ENCODE data around the gene TRA2A. TPM values are rescaled to one million over a fixed set of nuclear protein-coding genes. Genes with fewer than 3 reads are reported as not detected.
A peak's percentile ranks its signal among the peaks of the same experiment; 100 is the strongest.

TRA2A gene
- total RNA-seq, 1 experiment from 2014 or later, result 169 TPM

GRCh38 chr7:23486002-23486773 is 45.6 kb downstream of the TRA2A start:
- Histone ChIP-seq H2BK12ac (ENCODE audit: insufficient read length, low read depth, low read length) (no peak overlapping the region), H2BK5ac (ENCODE audit: insufficient read length, low read length) (no peak overlapping the region), H3K18ac (ENCODE audit: insufficient read length, low read depth, low read length) (no peak overlapping the region), H3K79me2 (ENCODE audit: insufficient read depth, low read length) (no peaks in the 10 kb centered on the region), H3T11ph (ENCODE audit: low read length) (no peak overlapping the region), H2AK5ac (ENCODE audit: insufficient read length, low read length) (no peak overlapping the region), H4K91ac (ENCODE audit: insufficient read length, low read depth, low read length) (no peak overlapping the region), H2AFZ (ENCODE audit: low read length) (no peak overlapping the region), H4K8ac (replicated peaks; ENCODE audit: insufficient read length, low read depth, low read length) (no peak overlapping the region), H3K4ac (ENCODE audit: low read depth, low read length) (no peak overlapping the region), H3K4me1 (ENCODE audit: insufficient read depth, low read length) (peaks cover 2% of the 10 kb centered on the region; the same call in 1 of the 2 replicates), H3K14ac (ENCODE audit: insufficient read depth, low read length) (no peak overlapping the region), H2BK120ac (ENCODE audit: low read depth, low read length, poor library complexity, severe bottlenecking) (no peak overlapping the region), H3K23me2 (ENCODE audit: insufficient read length, low read depth, low read length, poor library complexity, severe bottlenecking) (no peaks in the 10 kb centered on the region), H2BK15ac (ENCODE audit: low read depth, low read length) (no peak overlapping the region), H3K4me2 (ENCODE audit: insufficient read depth, insufficient read length, low read length) (no peak overlapping the region), H3K27ac (ENCODE audit: insufficient read length, low read depth, low read length) (peak overlapping the region; percentile 59), H3K27me3 (ENCODE audit: insufficient read depth, low read length) (no peaks in the 10 kb centered on the region), H4K20me1 (ENCODE audit: control insufficient read depth, insufficient read depth, insufficient read length) (no peaks in the 10 kb centered on the region), H2BK20ac (ENCODE audit: low read depth, low read length, poor library complexity, severe bottlenecking) (no peak overlapping the region), H3K79me1 (ENCODE audit: insufficient read depth, low read depth, low read length, poor library complexity, severe bottlenecking) (no peaks in the 10 kb centered on the region), H3K9ac (ENCODE audit: extremely low read depth, insufficient read length, low read length) (no peak overlapping the region), H4K5ac (ENCODE audit: insufficient read length, low read depth, low read length) (no peak overlapping the region), H3K56ac (ENCODE audit: insufficient read length, low read depth, low read length) (no peak overlapping the region), H3K9me3 (ENCODE audit: control insufficient read depth, low read depth, low read length) (no peaks in the 10 kb centered on the region), H3K23ac (ENCODE audit: insufficient read length, low read depth, low read length) (no peak overlapping the region)
- Mint-ChIP-seq H3K36me3 (ENCODE audit: insufficient read depth in 1 of 3, low read depth in 3 of 3) (peaks cover 0 to 1% (median under 1%) of the 10 kb centered on the region in 3 experiments; a peak in 4 of 7 replicates), H3K4me3 (no peak overlapping the region), H3K4me1 (peaks cover 16 to 26% of the 10 kb centered on the region in 2 experiments), H3K9me3 (no peaks in the 10 kb centered on the region), H3K27me3 (ENCODE audit: low read depth) (no peaks in the 10 kb centered on the region), H3K27ac (peak overlapping the region; percentile 6 to 86 (median 85); a peak in 6 of 7 replicates)
- DNase-seq, result no peak
- no CpG with 5 or more reads among the region's 13 CpGs for WGBS (ENCODE audit: extremely low coverage, insufficient read length, low lambda C conversion rate)
- TF ChIP-seq, protein P1, sequence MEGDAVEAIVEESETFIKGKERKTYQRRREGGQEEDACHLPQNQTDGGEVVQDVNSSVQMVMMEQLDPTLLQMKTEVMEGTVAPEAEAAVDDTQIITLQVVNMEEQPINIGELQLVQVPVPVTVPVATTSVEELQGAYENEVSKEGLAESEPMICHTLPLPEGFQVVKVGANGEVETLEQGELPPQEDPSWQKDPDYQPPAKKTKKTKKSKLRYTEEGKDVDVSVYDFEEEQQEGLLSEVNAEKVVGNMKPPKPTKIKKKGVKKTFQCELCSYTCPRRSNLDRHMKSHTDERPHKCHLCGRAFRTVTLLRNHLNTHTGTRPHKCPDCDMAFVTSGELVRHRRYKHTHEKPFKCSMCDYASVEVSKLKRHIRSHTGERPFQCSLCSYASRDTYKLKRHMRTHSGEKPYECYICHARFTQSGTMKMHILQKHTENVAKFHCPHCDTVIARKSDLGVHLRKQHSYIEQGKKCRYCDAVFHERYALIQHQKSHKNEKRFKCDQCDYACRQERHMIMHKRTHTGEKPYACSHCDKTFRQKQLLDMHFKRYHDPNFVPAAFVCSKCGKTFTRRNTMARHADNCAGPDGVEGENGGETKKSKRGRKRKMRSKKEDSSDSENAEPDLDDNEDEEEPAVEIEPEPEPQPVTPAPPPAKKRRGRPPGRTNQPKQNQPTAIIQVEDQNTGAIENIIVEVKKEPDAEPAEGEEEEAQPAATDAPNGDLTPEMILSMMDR (conservative IDR thresholded peaks at IDR 0.05), result no peak
